Endodermal cell (in vitro differentiated cells): Measurements from ENCODE around the gene FHIP1B. TPM values are rescaled to one million over a fixed set of nuclear protein-coding genes. Genes with fewer than 3 reads are reported as not detected.
A peak's percentile ranks its signal among the peaks of the same experiment; 100 is the strongest.
"Not testable (repeated sequence)": the region's sequence is repeated elsewhere in the genome, so short reads cannot be mapped to it uniquely, and the experiment has no call there.

ENCODE experiments used
- DNase-seq: peaks from one replicate; pipeline ENCODE4 v3.0.0-alpha.2; 2017
- H3K27ac ChIP-seq: 2 replicates; pipeline ENCODE4 v1.5.1; 2013; ENCODE audit warnings: mild to moderate bottlenecking, low read depth, low read length, moderate library complexity
- H3K27me3 ChIP-seq: 2 replicates; pipeline ENCODE4 v1.6.1; 2013; ENCODE audit warnings: mild to moderate bottlenecking, low read length, moderate library complexity; ENCODE audit not compliant: insufficient read depth, control insufficient read depth, poor library complexity, severe bottlenecking
- H3K36me3 ChIP-seq: 2 replicates; pipeline ENCODE4 v1.7.0; 2013; ENCODE audit warnings: mild to moderate bottlenecking, low read length, moderate library complexity; ENCODE audit not compliant: control insufficient read depth, insufficient read depth
- H3K4me1 ChIP-seq: one replicate; pipeline ENCODE4 v1.7.0; 2013; ENCODE audit warnings: low read length; ENCODE audit not compliant: control insufficient read depth, insufficient read depth
- H3K4me3 ChIP-seq: 2 replicates; pipeline ENCODE4 v1.5.1; 2013; ENCODE audit warnings: mild to moderate bottlenecking, low read length, moderate library complexity
- H3K9ac ChIP-seq: 2 replicates; pipeline ENCODE4 v1.6.1; 2013; ENCODE audit warnings: mild to moderate bottlenecking, low read length, moderate library complexity; ENCODE audit not compliant: poor library complexity, severe bottlenecking; ENCODE audit errors: extremely low read depth
- H3K9me3 ChIP-seq: 2 replicates; pipeline ENCODE4 v1.6.1; 2013; ENCODE audit warnings: mild to moderate bottlenecking, low read length, moderate library complexity; ENCODE audit not compliant: control insufficient read depth
- H3K27ac Mint-ChIP-seq: 2 replicates; pipeline ENCODE4 v1.8.0; 2020; ENCODE audit warnings: mixed read lengths
- H3K27me3 Mint-ChIP-seq: 2 replicates; pipeline ENCODE4 v1.8.0; 2021; ENCODE audit warnings: mild to moderate bottlenecking, mixed read lengths; ENCODE audit not compliant: insufficient read depth
- H3K36me3 Mint-ChIP-seq: 2 replicates; pipeline ENCODE4 v1.8.0; 2020; ENCODE audit warnings: low read depth, mixed read lengths
- H3K4me1 Mint-ChIP-seq: 2 replicates; pipeline ENCODE4 v1.8.0; 2020; ENCODE audit warnings: mixed read lengths
- H3K4me3 Mint-ChIP-seq: 2 replicates; pipeline ENCODE4 v1.8.0; 2020; ENCODE audit warnings: mild to moderate bottlenecking, moderate library complexity, mixed read lengths
- H3K9me3 Mint-ChIP-seq: 2 replicates; pipeline ENCODE4 v1.8.0; 2020; ENCODE audit warnings: mild to moderate bottlenecking, mixed read lengths
- WGBS, 2 experiments: methylation state at CpG; one replicate each; pipeline versions ENCODE4 v1.1.5 to v1.1.7; 2013; ENCODE audit warnings: missing lambda C conversion rate in 2 of 2, mixed read lengths in 1 of 2; ENCODE audit not compliant: insufficient coverage in 1 of 2, insufficient read length in 1 of 2; 5-methylcytosine and 5-hydroxymethylcytosine counted together
- long read RNA-seq, 4 experiments: library from polyadenylated mRNA in 2 of 4; library from RNA in 1 of 4; library from capped mRNA in 1 of 4; stranded (forward) in 3 of 4; unstranded in 1 of 4; transcript quantifications; one replicate each; pipeline ENCODE4 v2.0.0, GENCODE V29; 2020 to 2021; ENCODE audit warnings: inconsistent platforms in 1 of 4
- polyA plus RNA-seq, 2 experiments: library from polyadenylated mRNA; stranded (reverse); fragments of 50-300 nt; gene quantifications; one replicate each; pipeline ENCODE4 v1.2.3, GENCODE V29; 2013
- total RNA-seq, 2 donors: library from RNA; stranded (reverse); fragmentation: NEBNext Ultra II Directional in 1 of 2; extraction: Animal tissue kit (Norgen Biotek cat#: 25700) in 1 of 2; gene quantifications; 2 replicates in 1 of 2; 3 replicates in 1 of 2; pipeline ENCODE4 v1.2.1, GENCODE V29; 2021
- TF ChIP-seq, protein P1 (sequence below): fragments of 200-600 bp; sonication (generic); conservative IDR thresholded peaks from 2 replicates; pipeline ENCODE4 v1.5.0; 2021; ENCODE audit warnings: antibody characterized with exemption, mild to moderate bottlenecking

FHIP1B gene
- total RNA-seq: 10 to 100 TPM; 45.3 to 50.6 TPM
- polyA plus RNA-seq (2013, experiment 1 of 2): 27.8 TPM
- polyA plus RNA-seq (2013, experiment 2 of 2): 22.6 TPM
- long read RNA-seq, experiment 1, transcript FAM160A2-204 (3 exons, 1,309 nt): major isoform, 8 of 18 reads
- long read RNA-seq, experiment 1, partial matches to known transcripts: 6 of 18 reads
- long read RNA-seq, experiment 1, other reads (novel, unspliced or antisense): 3 of 18 reads
- long read RNA-seq, experiment 2, transcript FAM160A2-202 (12 exons, 3,354 nt): major isoform, 27 of 73 reads
- long read RNA-seq, experiment 2, transcript FAM160A2-201 (12 exons, 3,481 nt): minor isoform, 14 of 73 reads
- long read RNA-seq, experiment 2, partial matches to known transcripts: 8 of 73 reads
- long read RNA-seq, experiment 2, other reads (novel, unspliced or antisense): 21 of 73 reads
- long read RNA-seq, experiment 3, transcript FAM160A2-202 (12 exons, 3,354 nt): major isoform, 8 of 21 reads
- long read RNA-seq, experiment 3, partial matches to known transcripts: 0 of 21 reads
- long read RNA-seq, experiment 3, other reads (novel, unspliced or antisense): 8 of 21 reads
- long read RNA-seq, experiment 4: 0 reads

DNA sequence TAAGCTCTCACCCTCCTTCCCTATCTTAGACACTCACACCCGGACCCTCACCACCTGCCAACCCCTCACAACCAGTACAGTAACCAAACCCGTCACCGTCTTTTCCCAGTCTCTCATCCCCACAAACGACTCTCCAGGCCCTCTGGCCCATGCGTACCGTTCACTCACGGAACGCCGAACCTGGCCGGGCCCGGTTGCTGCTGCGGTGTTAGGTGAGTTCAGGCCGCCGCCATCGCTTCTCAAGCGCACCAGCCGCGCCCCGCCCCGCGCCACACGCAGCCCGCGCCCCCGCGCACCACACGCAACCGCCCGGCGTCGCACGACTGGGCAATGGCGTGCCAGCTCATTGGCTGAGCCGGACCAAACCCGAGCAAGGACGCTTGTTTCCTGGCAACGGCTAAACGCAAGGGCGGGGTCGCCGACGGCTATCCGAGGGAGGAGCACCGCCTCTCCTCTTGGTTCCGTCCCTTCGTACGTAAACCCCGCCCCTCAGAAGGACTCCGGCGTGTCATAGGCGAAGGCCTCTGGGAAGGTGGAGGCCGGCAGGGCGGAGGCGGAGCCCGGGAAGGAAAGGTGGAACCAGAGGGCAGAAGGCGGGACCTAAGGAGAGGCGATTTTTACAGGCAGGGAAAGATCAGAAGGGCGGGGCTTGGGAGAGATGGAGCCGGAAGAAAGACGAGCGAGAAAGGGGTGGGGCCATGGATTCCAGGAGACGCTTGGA is at the start of gene FHIP1B:
TSS of gene FHIP1B (minus strand) at position 250 of the 721 bp plus-strand sequence. CDS start 10,120 bp downstream, outside the sequence.
- WGBS, 2 experiments: 0 to 1% methylated on average over 31 to 62 of the region's 62 CpGs

DNA sequence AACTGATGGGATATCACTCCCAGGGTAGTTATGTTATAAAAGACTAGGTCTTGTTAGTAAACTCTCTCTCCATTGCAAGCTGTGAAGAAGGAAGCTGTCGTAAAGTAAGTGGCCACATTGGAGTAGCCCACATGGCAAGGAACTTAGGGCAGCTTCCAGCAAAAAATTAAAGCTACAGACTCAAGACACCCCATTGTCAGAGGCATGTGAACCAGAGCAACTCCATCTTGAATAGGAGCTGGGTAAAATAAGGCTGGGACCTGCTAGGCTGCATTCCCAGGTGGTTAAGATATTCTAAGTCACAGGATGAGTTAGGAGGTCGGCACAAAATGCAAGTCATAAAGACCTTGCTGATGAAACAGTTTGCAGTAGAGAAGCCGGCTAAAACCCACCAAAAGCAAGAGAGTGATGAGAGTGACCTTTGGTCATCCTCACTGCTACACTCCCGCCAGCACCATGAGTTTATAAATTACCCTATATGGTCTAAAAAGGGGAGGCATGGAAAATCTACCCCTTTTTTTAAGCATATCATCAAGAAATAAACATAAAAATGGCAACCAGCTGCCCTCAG is 49.1 kb upstream of the FHIP1B start:
- no peak overlapping the region for H3K4me3 Mint-ChIP-seq
- Histone ChIP-seq H3K36me3 (no peaks in the 10 kb centered on the region), H3K9ac (no peak overlapping the region), H3K27me3 (no peaks in the 10 kb centered on the region), H3K4me3 (no peak overlapping the region), H3K4me1 (peaks cover 10% of the 10 kb centered on the region), H3K9me3 (peaks cover 18% of the 10 kb centered on the region), H3K27ac (no peak overlapping the region)
- no peak for DNase-seq
- 93% methylated on average over 2 to 4 of the region's 4 CpGs for WGBS, 2 experiments
- no peak overlapping the region for H3K27ac Mint-ChIP-seq
- no peaks in the 10 kb centered on the region for H3K9me3 Mint-ChIP-seq
- peaks cover 22% of the 10 kb centered on the region for H3K27me3 Mint-ChIP-seq
- no peaks in the 10 kb centered on the region for H3K36me3 Mint-ChIP-seq
- H3K4me1 Mint-ChIP-seq: peaks cover 34% of the 10 kb centered on the region
- TF ChIP-seq, protein P1, sequence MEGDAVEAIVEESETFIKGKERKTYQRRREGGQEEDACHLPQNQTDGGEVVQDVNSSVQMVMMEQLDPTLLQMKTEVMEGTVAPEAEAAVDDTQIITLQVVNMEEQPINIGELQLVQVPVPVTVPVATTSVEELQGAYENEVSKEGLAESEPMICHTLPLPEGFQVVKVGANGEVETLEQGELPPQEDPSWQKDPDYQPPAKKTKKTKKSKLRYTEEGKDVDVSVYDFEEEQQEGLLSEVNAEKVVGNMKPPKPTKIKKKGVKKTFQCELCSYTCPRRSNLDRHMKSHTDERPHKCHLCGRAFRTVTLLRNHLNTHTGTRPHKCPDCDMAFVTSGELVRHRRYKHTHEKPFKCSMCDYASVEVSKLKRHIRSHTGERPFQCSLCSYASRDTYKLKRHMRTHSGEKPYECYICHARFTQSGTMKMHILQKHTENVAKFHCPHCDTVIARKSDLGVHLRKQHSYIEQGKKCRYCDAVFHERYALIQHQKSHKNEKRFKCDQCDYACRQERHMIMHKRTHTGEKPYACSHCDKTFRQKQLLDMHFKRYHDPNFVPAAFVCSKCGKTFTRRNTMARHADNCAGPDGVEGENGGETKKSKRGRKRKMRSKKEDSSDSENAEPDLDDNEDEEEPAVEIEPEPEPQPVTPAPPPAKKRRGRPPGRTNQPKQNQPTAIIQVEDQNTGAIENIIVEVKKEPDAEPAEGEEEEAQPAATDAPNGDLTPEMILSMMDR: no peak

More for the DNA sequence above, at the start of gene FHIP1B:
- H3K9ac ChIP-seq: peak within 1 kb of the TSS; percentile 71
- Mint-ChIP-seq H3K27me3 (no peaks in the 10 kb centered on the region), H3K9me3 (no peaks in the 10 kb centered on the region), H3K36me3 (no peaks in the 10 kb centered on the region), H3K27ac (peak within 1 kb of the TSS; percentile 97), H3K4me1 (peaks cover 28% of the 10 kb centered on the region), H3K4me3 (peak within 1 kb of the TSS; percentile 96)
- peak within 1 kb of the TSS; percentile 94 for H3K4me3 ChIP-seq
- H3K9me3 ChIP-seq: no peaks in the 10 kb centered on the region
- H3K36me3 ChIP-seq: peaks cover 9% of the 10 kb centered on the region
- peak; percentile 100 for DNase-seq
- H3K27me3 ChIP-seq: no peaks in the 10 kb centered on the region
- no peak within 1 kb of the TSS for H3K27ac ChIP-seq
- TF ChIP-seq, protein P1: no peak
- H3K4me1 ChIP-seq: peaks cover 10% of the 10 kb centered on the region

DNA sequence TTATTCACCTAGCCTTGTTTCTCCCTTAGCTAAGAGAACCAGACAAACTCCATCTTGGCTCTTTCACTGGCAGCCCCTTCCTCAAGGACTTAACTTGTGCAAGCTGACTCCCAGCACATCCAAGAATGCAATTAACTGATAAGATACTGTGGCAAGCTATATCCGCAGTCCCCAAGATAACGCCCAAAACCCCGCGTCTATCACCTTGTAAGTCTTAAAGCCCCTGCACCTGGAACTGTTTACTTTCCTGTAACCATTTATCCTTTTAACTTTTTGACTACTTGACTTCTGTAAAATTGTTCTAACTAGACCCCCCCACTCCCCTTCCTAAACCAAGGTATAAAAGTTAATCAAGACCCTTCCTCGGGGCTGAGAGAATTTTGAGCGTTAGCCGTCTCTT is 46.4 kb upstream of the FHIP1B start:
- Mint-ChIP-seq H3K27me3 (peaks cover 16% of the 10 kb centered on the region), H3K9me3 (peaks cover 17% of the 10 kb centered on the region), H3K27ac (peak overlapping the region; percentile 96), H3K4me1 (peaks cover 35% of the 10 kb centered on the region), H3K4me3 (peak overlapping the region; percentile 19), H3K36me3 (peaks cover 12% of the 10 kb centered on the region)
- H3K9ac ChIP-seq: peak overlapping the region; percentile 91
- peaks cover 20% of the 10 kb centered on the region for H3K9me3 ChIP-seq
- peak overlapping the region; percentile 10 for H3K27ac ChIP-seq
- H3K4me1 ChIP-seq: peaks cover 10% of the 10 kb centered on the region
- 36 to 61% methylated on average over 7 of the region's 7 CpGs for WGBS, 2 experiments
- H3K27me3 ChIP-seq, H3K36me3 ChIP-seq: not testable (repeated sequence)
- DNase-seq: peak; percentile 67
- peak overlapping the region; percentile 48 for H3K4me3 ChIP-seq
